H1 (cell line): ENCODE results near the gene FASLG. TPM values are rescaled to one million over a fixed set of nuclear protein-coding genes. Genes with fewer than 3 reads are reported as not detected.

ENCODE experiments used
- RNF2 ChIP-seq: fragments of 200-900, 300-1000 bp; sonication (generic); IDR thresholded peaks from 2 replicates; pipeline ENCODE4 v1.7.1; 2016; ENCODE audit warnings: borderline replicate concordance, low read depth, mild to moderate bottlenecking, antibody characterized with exemption, low read length; ENCODE audit not compliant: poor library complexity, severe bottlenecking; ENCODE audit errors: missing control alignments
- YY1 ChIP-seq: IDR thresholded peaks from 2 replicates; pipeline ENCODE4 v1.6.1; 2011; ENCODE audit warnings: low read depth, mild to moderate bottlenecking, low read length
- polyA plus RNA-seq, 7 experiments: library from polyadenylated mRNA; depleted of rRNA in 3 of 7; stranded (reverse) in 5 of 7; unstranded in 2 of 7; fragments of >200 nt in 5 of 7; fragments of 200-250 nt in 2 of 7; gene quantifications; 1 replicate in 5 of 7; 2 replicates in 1 of 7; 4 replicates in 1 of 7; pipeline versions ENCODE4 v1.2.1 to v1.2.3, GENCODE V29; 2011 to 2013; ENCODE audit warnings: missing spikeins in 2 of 7, mixed read lengths in 2 of 7
- total RNA-seq: library from RNA; stranded (reverse); fragmentation: NEBNext Ultra II Directional; extraction: Animal tissue kit (Norgen Biotek cat#: 25700); gene quantifications from 2 replicates; pipeline ENCODE4 v1.2.1, GENCODE V29; 2021

FASLG gene
- total and polyA plus RNA-seq, 2 of the 8 experiments (the other 6 are each of a cell fraction or from before 2014, with no cell fraction given): not detected

DNA sequence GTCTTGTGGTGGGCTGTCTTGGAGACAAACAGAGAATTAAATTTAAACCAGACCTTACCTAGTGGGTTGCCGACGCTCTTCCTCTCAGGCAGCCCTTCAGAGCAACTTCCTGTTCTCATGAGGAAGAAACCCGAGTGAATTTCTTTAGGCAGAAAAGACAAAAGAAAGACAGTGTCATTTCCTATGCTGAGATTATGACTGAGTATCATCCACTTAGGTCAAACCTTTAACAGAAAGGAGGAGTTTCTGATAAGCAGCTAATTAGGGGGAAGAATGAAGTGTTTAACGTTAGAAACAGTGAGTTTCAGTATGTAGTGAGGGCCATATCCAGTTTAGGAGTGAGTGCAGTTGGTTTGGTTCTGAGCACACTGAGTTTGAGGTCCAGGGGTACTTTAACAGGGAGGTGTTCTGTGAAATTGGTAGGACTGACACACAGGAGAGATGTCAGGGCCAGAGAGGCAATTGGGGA lies 38.7 kb downstream of the FASLG start (continued):
- TF ChIP-seq RNF2 (no peak), YY1 (no peak)
- TF ChIP-seq, all 59 proteins: peak for 0
